Endothelial cell of hepatic sinusoid (primary cell): ENCODE measurements around the gene CCDC6.
"Not testable (repeated sequence)": the region's sequence is repeated elsewhere in the genome, so short reads cannot be mapped to it uniquely, and the experiment has no call there.

ENCODE experiments used
- in situ Hi-C: cut with HindIII; loops from 2 replicates; pipeline ENCODE4 v1.10.0; 2017; ENCODE audit warnings: low sequenced_read_pairs

CCDC6 gene

GRCh38 chr10:59884893-59885292 is 21.5 kb downstream of the CCDC6 start:
- in situ Hi-C loops, result not testable (repeated sequence)

- in situ Hi-C loops, result no loop called here
Observed at GRCh38 chr10:59881640-59882039, 24.7 kb downstream of the CCDC6 start.

- in situ Hi-C loops, result no loop called here
Observed at GRCh38 chr10:59880971-59881510, 25.3 kb downstream of the CCDC6 start.

GRCh38 chr10:59880019-59880717 is 26.2 kb downstream of the CCDC6 start:
- in situ Hi-C loops, result no loop called here

GRCh38 chr10:59879363-59879913 is 26.9 kb downstream of the CCDC6 start:
- in situ Hi-C loops, result no loop called here

GRCh38 chr10:59878915-59879314 is 27.4 kb downstream of the CCDC6 start:
- in situ Hi-C loops, result no loop called here

- in situ Hi-C loops, result no loop called here
Observed at GRCh38 chr10:59878289-59878688, 28.1 kb downstream of the CCDC6 start.

GRCh38 chr10:59877191-59877671 is 29.1 kb downstream of the CCDC6 start:
- in situ Hi-C loops, result no loop called here

GRCh38 chr10:59876695-59877094 is 29.7 kb downstream of the CCDC6 start:
- in situ Hi-C loops, result no loop called here

GRCh38 chr10:59876208-59876607 is 30.1 kb downstream of the CCDC6 start:
- in situ Hi-C loops, result not testable (repeated sequence)

- in situ Hi-C loops, result no loop called here
Observed at GRCh38 chr10:59873896-59874295, 32.5 kb downstream of the CCDC6 start.

- in situ Hi-C loops, result no loop called here
Observed at GRCh38 chr10:59872892-59873463, 33.4 kb downstream of the CCDC6 start.

- in situ Hi-C loops, result no loop called here
Observed at GRCh38 chr10:59870152-59870551, 36.2 kb downstream of the CCDC6 start.

GRCh38 chr10:59869594-59869940 is 36.8 kb downstream of the CCDC6 start:
- in situ Hi-C loops, result no loop called here

GRCh38 chr10:59868696-59869593 is 37.4 kb downstream of the CCDC6 start:
- in situ Hi-C loops, result no loop called here

GRCh38 chr10:59867590-59867989 is 38.8 kb downstream of the CCDC6 start:
- in situ Hi-C loops, result no loop called here

- in situ Hi-C loops, result no loop called here
Observed at GRCh38 chr10:59865101-59865500, 41.3 kb downstream of the CCDC6 start.

- in situ Hi-C loops, result loop anchor here (5.0 kb wide), 1 partner anchor 33 kb away; no protein-coding TSS in a partner anchor
Observed at GRCh38 chr10:59864141-59864962, 42.0 kb downstream of the CCDC6 start.

GRCh38 chr10:59859570-59859969 is 46.8 kb downstream of the CCDC6 start:
- in situ Hi-C loops, result no loop called here

- in situ Hi-C loops, result no loop called here
Observed at GRCh38 chr10:59857921-59858320, 48.4 kb downstream of the CCDC6 start.
